Urothelium cell line (cell line): Measurements from ENCODE around the gene ZNF764.
A peak's percentile ranks its signal among the peaks of the same experiment; 100 is the strongest.
"Not testable (repeated sequence)": the region's sequence is repeated elsewhere in the genome, so short reads cannot be mapped to it uniquely, and the experiment has no call there.

Source experiments
- DNase-seq: peaks from one replicate; pipeline ENCODE4 v3.0.0; 2011; ENCODE audit warnings: low spot score, mixed read lengths
- FAIRE-seq: peaks from 2 replicates; lab custom pipeline; 2011; peaks lifted over from hg19 to GRCh38; lab: Jason Lieb, UNC

Gene ZNF764

DNA sequence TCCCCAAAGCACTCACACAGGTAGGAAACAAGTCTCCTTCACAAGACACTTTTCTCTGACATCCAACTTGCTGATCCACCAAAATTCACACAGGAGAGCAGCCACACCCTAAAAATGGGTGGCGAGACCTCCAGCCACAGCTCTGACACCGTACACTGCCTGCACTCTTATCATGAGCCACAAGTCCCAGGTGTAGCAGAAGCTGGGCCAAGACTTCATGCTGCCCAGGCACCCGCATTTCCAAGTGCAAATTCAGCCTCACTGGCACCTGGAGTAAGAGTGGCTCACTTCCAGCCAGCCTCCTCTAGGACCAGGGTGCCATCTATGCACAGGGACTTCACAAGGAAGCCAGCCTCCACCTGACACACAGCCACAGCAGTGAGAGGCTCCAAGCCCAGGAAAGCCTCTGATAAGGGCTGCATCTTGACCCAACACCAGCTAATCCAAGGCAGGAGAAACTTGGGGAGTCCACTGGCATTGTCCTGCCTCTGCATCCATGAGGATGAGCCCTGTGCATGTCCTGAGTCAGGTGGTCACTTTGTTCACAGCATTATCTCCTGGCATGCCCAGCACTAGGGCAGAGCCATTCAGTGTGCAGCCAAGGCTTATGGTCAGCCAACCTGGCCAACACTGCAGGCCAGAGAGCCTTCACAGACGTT, 29.2 kb downstream of the ZNF764 start:
- no peak for DNase-seq

DNA sequence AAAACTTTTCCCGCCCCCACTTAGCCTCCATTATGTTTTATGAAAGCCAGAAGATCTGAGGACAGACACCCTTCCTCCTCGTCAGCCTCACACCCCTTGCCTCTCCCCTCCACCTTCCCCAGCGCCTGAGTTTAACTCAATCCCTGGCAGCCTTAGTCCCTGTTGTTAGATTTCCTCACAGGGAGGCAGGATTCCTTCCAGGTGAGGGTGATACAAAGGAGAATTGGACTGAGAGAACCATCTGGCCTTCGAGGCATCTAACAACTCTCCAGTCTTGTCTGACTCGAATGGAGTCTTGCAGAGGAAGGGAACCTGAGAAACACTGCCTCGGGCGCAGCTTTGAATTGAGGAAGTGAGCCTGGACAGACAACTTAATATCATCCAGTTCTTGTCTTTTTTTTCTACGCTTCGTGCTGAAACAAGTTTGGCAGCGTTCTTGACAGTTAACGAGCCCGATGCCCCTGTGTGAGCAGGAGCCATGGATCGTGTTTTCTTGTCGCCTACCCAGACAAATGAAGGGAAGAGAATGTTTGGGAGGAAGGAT, 30.5 kb downstream of the ZNF764 start:
- DNase-seq = no peak
- no peak for FAIRE-seq

More for the DNA sequence above, 29.2 kb downstream of the ZNF764 start:
- no peak for FAIRE-seq

GRCh38 chr16:30526823-30527634, 31.1 kb downstream of the ZNF764 start:
- FAIRE-seq = peak; percentile 40
- DNase-seq = peak; percentile 96

DNA sequence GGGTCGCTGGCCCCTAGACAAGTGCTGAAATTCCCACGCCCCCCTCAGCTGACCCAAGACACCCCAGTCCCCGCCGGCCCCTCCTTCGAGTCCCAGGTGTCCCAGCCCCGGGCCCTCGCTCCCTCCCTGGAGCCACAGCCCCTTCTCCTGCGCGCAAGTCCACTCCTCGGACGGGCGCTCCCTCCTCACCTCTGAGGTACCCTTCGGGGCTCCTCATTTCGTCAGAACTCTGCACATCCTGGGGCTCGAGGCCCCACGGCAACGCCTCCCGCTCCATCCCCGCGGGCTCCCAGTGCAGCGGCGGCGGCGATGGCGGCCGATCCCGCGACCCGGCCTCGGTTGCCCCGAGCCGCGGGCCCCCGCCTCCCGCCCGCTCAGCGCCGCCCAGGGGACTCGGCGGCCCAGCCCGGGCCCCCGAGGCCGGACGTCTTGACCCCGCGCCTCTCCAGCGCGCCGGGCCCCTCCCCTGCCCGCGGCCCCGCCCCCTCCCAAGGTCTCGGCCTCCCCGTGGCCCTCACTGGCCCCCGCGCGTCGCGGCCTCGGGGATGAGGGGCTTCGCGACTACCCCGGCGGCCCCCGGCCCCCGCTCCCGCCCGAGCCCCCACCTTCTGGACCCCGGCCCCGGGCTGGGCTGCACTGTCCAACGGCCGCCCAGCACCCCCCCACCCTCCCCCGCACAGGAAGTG, 31.9 kb downstream of the ZNF764 start, which contains the start of gene ZNF768:
TSS of gene ZNF768 (minus strand) at position 430 of the 686 bp plus-strand sequence. CDS start at position 277, 153 bp downstream.
- DNase-seq (peak; percentile 63), FAIRE-seq (no peak)

DNA sequence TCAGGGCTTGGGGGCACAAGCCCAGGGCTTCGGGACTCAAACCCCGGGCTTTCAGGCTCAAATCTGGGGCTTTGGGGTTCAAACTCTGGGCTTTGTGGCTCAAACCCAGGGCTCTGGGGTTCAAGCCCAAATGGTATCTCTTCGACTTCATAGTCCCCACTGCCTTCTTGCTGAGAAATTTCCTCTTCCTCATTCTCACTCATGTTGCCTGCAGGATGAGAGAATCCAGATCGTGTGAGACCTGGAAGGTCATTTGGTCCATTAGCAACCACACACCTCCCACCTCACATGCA, 32.4 kb downstream of the ZNF764 start:
- no peak for FAIRE-seq
- no peak for DNase-seq

DNA sequence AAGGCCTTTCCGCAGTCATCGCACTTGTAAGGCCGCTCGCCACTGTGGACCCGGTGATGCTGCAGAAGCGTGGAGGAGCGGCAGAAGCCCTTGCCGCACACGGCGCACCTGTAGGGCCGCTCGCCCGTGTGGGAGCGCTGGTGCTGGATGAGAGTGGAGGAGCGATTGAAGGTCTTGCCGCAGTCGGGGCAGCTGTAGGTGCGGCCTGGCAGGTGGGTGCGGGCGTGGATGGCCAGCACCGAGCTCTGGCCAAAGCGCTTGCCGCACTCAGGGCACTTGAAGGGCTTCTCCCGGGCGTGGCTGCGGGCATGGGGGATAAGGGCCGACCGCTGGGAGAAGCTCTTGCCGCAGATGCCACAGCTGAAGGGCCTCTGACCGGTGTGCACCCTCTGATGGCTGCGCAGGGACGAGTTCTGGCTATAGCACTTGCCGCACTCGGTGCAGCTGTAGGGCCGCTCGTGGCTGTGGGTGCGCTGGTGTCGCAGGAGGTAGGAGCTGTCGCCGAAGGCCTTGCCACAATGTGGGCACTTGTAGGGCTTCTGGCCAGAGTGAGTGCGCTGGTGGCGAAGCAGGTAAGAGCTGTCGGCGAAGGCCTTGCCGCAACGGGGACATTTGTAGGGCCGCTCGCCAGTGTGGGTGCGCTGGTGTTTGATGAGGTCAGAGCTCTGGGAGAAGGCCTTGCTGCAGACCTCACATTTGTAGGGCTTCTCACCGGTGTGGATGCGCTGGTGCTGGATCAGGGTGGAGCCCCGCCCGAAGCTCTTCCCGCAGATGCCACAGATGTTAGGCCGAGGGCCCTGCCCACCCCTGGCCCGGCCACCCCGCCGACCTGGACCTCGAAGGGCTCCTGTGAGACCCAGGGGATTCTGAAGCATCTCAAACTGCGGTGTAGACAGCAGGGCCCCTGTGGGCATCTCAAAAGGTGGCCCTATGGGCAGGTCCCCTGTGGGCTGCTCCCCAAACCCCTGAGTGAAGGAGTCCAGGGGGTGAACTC, 33.3 kb downstream of the ZNF764 start:
- FAIRE-seq (no peak), DNase-seq (no peak)

GRCh38 chr16:30523768-30524574, 34.2 kb downstream of the ZNF764 start:
- DNase-seq (no peak), FAIRE-seq (no peak)

- not testable (repeated sequence) for DNase-seq, FAIRE-seq
These were observed 35.3 kb downstream of the ZNF764 start for GRCh38 chr16:30522702-30523463.

DNA sequence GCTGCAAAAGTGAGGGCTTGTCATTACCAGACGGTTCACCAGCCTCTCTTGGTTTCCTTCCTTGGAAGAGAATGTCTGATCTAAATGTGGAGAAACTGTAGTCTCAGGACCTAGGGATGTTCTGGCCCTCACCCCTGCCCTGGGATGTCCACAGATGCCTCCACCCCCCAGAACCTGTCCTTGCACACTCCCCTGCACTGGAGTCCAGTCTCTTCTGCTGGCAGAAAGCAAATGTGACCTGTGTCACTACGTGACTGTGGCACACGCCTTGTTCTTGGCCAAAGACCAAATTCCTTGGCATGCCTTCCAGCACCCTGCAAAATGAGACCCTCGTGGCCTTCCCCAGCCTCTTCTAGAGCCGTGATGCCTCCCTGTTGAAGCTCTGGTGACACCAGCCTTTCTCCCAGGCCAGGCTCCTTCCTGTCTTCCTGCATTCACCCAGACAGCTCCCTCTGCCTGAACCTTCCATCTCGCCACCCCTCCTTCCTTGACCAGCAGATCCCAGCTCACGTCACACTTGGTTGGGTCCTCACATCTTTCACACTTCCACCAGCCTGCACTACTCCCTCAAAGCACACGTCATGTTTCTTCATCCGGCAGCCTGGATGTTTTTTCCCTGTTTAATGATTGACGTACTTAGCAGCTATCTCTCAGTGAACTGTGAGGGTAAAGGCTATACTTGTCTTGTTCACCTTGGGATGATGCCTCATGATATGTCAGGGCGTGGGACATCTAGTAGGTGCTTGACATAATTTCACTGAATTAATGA, 36.1 kb downstream of the ZNF764 start:
- DNase-seq (no peak), FAIRE-seq (no peak)

GRCh38 chr16:30521476-30521872, 36.7 kb downstream of the ZNF764 start:
- no peak for FAIRE-seq
- DNase-seq = no peak

DNA sequence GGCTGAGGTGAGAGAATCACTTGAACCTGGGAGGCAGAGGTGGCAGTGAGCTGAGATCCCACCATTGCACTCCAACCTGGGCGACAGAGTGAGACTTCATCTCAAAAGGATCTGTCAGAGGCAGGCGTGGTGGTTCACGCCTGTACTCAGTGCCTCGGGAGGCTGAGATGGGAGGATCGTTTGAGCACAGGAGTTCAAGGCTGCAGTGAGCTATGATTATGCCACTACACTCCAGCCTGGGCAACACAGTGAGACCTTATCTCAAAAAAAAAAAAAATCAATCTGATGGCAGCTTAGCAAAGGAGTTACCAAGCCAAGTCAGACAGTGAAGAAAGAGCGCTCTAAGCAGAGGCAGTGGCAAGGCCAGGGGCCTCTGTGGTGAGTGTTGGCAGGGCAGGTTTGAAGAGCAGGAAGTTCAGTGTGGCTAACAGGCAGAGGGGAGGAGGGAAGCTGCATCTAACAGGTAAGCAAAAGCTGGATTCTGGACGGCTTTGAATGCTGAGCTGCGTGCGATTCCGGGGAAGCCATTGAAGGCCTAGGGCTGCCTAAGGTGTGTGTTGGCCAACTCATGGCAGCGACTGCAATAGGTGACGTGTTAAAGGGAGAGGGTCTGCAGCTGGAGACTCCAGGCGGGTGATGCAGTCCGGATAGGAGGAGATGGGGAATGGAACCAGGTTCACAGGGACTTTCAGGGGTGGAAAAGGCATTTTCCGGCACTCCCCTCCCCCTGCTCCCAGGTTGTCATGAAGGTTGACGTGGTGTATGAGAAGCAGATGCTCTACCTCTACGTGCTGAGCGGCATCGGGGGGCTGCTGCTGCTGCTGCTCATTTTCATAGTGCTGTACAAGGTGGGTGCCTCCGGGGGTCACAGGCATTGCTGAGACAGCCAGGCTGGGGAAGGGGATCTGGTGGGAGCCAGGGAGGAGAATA, 38.8 kb downstream of the ZNF764 start:
- DNase-seq (no peak), FAIRE-seq (no peak)

- FAIRE-seq (no peak), DNase-seq (no peak)
These were observed 39.6 kb downstream of the ZNF764 start for GRCh38 chr16:30518552-30518951.

GRCh38 chr16:30515275-30515674, 42.9 kb downstream of the ZNF764 start:
- FAIRE-seq (no peak), DNase-seq (no peak)

- FAIRE-seq (no peak), DNase-seq (no peak)
These were observed 46.7 kb downstream of the ZNF764 start for GRCh38 chr16:30511509-30511908.

DNA sequence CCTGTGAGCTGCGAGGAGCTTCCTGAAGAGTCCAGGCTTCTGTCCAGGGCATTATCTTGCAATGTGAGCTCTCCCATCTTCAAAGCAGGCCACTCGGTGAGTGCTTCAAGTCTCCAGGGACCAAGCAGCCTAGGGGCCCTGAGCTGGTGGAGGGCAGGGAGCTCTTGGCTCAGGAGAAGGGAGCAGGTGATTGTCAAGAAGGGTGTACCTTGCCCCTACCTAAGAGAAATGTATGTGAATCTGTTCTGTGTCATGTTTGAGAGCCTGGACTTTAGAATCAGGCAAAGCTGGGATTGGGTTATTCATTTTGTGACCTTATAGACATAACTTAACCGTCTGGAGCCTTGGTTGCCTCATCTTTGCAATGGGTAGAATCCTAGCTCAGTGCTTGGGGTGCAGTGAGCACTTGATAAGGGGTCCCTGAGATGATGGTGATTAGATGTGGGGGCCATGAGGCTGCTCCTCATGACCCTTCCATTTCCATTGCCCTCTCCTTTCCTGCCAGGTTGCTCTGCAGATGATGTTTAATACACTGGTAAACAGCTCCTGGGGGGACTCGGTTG, 47.7 kb downstream of the ZNF764 start:
- FAIRE-seq (no peak), DNase-seq (no peak)

DNA sequence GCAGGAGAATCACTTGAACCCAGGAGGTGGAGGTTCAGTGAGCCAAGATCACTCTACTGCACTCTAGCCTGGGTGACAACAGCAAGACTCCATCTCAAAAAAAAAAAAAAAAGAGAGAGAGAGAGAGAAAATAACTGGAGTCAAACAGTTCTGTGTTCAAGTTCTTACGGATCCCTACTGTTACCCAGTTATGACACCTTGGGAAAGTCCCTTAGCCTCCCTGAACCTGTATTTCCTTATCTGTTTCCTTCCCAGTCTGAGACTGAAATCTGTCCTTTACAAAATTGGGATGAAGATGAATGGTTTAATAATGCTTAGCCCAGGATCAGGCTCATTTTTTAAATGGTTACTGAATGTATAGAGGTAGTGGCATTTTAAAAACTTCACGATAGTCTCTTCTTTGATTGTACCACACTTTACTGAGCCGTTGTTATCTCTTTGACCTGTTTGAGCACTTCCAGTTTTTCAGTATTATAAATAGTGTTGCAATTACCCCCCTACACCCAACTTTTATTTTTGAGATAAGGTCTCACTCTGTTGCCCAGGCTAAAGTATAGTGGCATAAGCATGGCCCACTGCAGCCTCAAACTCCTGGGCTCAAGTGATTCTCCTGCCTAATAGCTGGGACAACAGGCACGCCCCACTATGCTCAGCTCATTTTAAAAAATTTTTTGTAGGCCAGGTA, 49.0 kb downstream of the ZNF764 start:
- FAIRE-seq = no peak
- no peak for DNase-seq
